22Rv1 (cell line): ENCODE results near the gene PCDHGA11.

Experiments used
- CTCF ChIP-seq: fragments of 450-650 bp; IDR thresholded peaks from 2 replicates; pipeline ENCODE4 v1.5.1; 2017; ENCODE audit warnings: mild to moderate bottlenecking
- ZFX ChIP-seq: fragments of 450-650 bp; IDR thresholded peaks from 2 replicates; pipeline ENCODE4 v1.6.1; 2017; ENCODE audit warnings: antibody characterized with exemption, borderline replicate concordance

- TF ChIP-seq CTCF (no peak), ZFX (no peak)
Observed at GRCh38 chr5:141431286-141431685, 10.4 kb downstream of the PCDHGA11 start.
